GM21515 (cell line): ENCODE measurements around the gene IFNA5.
A peak's percentile ranks its signal among the peaks of the same experiment; 100 is the strongest.

Source experiments
- ATAC-seq: cut with Tn5 transposase; IDR thresholded peaks from one replicate; pipeline ENCODE4 v1.9.1; 2021; ENCODE audit not compliant: unreplicated experiment

Gene IFNA5

GRCh38 chr9:21305213-21305612 is at the start of gene IFNA5:
IFNA5 (minus strand) TSS chr9:21305313; CDS start chr9:21305256, 57 bp downstream.
- no peak for ATAC-seq

GRCh38 chr9:21350787-21351186 is 45.7 kb upstream of the IFNA5 start, which contains the start of gene IFNA6:
IFNA6 (minus strand) TSS chr9:21350887; CDS start chr9:21350887, 0 bp downstream.
- no peak for ATAC-seq

DNA sequence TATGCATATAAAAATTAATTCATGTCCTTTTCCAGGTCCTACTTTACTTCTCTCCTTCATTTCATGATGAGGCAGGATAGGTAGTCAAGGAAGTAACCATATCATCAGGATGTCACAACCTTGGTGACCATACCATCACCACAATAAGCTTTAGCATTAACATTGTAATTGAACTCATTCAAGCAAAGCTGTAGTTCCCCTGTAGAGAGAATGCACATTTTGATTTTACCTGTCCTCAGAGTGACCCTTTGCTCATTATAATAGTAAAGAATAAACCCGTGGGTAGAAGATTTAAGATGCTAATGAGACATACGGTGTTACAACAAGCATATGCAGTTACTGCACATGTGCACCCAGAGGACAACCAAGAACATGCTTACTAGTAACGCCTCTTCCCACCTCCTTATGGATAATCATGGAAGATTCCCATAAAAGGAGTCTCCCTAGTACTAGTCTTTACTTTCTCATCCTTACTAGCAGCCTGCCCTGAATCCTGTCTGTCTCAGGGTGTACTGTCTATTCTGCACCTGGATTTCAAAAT is 43.4 kb upstream of the IFNA5 start:
- ATAC-seq = no peak

- ATAC-seq = no peak
Observed at GRCh38 chr9:21340735-21341134, 35.6 kb upstream of the IFNA5 start.

GRCh38 chr9:21336457-21336856 is 31.3 kb upstream of the IFNA5 start:
- ATAC-seq = no peak

DNA sequence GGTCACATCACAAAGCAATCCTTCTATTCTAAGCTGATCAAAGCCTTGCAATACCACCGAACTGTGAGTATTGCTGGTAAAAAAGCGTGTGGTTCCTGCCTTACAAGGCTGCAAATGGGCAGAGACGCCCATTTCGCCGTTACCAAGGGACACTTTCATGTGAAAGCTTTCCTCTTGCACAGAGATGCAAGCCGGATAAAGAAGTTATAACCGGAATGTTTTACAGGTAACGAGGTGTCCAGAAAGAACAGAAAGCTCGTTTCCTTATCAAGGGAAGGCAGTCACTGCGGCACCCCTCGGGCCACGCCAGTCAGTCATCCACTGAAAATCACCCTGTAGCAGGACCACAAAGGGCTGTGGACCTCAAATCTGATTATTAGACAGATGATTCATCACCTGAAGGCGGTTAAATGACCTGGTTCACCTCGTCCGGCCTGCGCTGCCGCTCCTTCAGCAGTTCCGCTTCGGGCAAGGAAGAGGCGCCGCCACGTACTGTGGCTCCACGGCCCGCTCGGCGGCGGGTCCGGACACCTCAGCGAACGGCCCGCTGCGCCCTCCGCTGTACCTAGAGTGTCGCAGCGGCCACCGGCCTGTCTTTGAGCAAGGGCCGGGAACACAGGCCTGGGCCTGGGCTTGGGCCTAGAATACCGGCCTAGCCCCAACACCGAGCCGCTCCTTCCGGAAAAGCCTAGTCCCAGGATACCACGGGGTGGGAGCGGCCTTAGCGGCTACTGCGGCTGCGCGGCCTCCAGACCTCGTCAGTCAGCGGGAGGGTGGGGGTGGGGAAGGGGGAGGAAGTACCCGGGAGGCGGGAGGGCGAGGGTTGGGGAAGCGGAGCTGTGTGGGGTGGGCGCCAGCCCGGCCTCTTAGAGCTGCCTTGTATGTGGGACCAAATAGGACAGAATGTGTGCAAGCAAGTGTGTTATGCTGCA is 29.9 kb upstream of the IFNA5 start, which contains the start of gene KLHL9:
Gene KLHL9 (minus strand): TSS at position 704 of the 932 bp plus-strand sequence. CDS start 545 bp downstream, at position 159.
- ATAC-seq = peak; percentile 89

GRCh38 chr9:21333226-21333625 is 28.1 kb upstream of the IFNA5 start:
- ATAC-seq = no peak

GRCh38 chr9:21331676-21332402 is 26.7 kb upstream of the IFNA5 start:
- ATAC-seq = no peak

GRCh38 chr9:21326526-21327139 is 21.5 kb upstream of the IFNA5 start:
- ATAC-seq = peak; percentile 77

DNA sequence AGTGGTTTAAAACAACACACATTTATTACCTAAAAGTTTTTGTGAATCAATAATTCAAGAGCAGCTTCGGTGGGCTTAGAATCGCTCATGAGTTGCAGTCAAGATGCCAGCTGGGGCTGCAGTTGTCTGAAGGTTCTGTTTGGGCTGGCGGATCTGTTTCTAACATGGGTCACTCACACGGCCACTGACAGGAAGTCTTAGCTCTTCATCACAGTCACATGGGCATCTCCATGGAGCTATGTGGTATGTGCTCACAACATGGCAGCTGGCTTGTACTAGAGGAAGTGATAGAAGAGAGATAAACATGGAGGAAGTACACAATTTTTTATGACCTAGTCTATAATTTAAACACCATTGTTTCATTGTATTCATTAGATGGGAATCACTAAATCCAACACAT is 18.9 kb upstream of the IFNA5 start:
- ATAC-seq = no peak

GRCh38 chr9:21322911-21323461 is 17.9 kb upstream of the IFNA5 start:
- no peak for ATAC-seq

- ATAC-seq = no peak
Observed at GRCh38 chr9:21320465-21320864, 15.4 kb upstream of the IFNA5 start.

DNA sequence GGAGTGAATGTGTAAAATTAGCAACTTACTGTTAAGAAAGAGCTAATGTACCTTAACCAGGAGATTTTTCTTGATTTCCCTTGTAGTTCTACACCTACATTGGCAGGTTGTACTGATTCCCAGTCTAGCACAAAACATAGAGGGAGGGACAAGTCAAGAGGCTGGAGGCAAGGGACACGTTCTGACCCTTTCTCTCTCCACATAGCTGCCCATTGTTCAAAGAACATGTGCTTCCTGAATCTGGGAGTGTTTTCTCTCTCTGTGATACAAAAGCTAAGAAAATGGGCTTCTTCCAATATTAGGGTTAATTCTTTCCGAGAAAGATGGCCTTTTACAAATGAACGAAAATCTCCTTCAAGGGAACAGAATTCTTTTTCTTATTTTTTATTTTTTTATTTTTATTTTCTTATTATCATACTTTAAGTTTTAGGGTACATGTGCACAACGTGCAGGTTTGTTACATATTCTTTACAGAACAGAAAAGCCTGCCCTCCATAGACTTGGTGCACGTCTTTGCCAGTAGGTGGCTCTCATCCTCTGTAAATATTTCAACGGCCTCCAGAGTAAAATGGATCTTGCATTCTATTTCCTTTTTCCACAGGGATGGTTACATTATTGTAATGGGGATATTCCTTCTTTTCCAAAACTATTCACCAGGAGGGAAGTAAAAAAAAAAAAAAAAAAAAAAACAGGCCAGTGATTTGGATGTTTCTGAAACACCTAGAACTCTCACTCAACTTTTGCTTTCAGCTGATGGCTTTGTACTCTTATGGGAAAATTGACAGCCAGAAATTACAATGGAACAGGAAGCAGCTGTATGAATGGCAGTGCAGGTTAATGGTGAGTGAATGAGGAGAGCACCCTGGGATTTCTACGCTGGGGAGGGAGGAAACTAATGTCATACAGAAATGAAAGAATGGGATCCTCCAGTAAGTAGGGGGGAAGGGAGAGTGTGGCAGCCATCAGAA is 13.1 kb upstream of the IFNA5 start:
- peak; percentile 73 for ATAC-seq

GRCh38 chr9:21316860-21317259 is 11.7 kb upstream of the IFNA5 start:
- ATAC-seq = no peak

DNA sequence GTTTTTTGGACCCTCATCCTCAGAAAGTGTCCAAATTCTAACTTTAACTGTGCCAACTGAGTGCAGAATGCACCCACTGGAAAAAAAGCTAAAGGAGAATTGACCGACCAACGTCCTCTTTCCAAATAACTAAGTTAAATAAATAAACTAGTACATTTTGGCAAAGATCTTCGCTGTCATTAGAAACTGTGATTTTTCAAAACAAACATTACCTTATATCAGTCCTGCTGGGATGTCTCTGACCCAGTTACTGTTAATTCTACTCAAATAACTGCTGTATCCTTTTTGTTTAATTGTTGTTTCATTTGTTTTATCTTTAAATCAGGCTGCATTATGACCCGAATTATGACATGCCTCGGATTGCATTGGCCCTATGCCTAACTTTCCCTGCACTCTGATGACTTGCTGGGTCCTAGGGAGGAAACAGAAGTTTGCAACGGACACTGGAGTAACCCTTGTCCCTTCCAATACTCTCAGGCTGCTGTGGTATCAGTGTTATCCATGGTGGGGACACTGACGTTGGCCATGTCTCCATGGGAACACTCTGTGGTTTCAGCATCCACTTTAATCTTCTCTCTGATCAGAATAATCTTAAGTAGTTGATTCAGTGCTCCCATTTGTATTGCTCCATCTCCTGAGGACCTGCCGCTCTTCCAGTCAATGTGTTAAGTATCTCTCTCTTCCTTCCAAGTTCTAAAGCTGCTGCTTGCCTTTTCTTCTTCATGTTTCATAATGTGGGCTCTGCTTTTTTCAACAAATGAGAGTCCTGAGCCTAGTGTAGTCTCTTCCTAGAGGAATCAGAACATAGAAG is 11.1 kb upstream of the IFNA5 start:
- ATAC-seq = no peak

- no peak for ATAC-seq
Observed at GRCh38 chr9:21314152-21314551, 9.0 kb upstream of the IFNA5 start.

DNA sequence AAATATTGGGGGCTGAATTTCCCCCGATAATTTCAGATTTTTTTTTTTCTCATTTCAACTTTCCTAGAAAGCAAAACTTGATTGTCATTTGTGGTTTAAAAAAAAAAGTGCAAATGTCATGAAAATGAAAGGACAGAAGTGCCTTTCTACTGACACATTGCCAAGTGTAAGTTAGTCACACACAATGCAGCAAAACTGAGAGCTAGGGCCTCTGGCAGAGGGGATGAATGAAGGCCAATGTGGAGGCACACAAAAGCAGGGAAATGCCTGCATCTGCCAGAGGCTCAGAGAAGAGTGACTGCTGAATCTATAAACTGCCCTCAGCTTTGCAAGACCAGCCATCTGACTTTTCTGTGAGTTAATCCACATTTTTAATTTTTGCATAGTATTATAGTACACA is 6.8 kb upstream of the IFNA5 start:
- ATAC-seq = no peak

DNA sequence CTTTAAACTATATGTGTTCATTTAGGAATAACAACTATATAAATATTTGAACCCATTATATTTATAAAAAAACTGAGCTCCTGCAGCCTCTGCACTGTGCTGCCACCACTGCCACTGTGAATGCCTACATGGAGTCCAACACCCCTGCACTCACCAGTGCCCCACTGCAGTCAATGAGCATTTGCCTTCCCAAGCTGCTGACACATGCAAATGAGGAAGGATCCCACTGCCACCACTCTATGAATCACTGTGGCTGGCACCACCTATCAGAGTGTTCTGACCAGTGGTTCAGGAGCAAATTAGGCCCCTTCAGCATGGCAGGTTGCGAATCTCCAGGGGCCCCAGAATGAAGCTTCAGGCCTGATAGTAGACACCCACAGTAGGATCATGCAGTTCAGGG is 9.1 kb downstream of the IFNA5 start:
- no peak for ATAC-seq
